ENCODE data around the gene NUP58. TPM values are rescaled to one million over a fixed set of nuclear protein-coding genes. Genes with fewer than 3 reads are reported as not detected.

The NUP58 gene
- total and polyA plus RNA-seq, 4 donors: 6.5 to 43.3 (median 16.0) TPM

DNA sequence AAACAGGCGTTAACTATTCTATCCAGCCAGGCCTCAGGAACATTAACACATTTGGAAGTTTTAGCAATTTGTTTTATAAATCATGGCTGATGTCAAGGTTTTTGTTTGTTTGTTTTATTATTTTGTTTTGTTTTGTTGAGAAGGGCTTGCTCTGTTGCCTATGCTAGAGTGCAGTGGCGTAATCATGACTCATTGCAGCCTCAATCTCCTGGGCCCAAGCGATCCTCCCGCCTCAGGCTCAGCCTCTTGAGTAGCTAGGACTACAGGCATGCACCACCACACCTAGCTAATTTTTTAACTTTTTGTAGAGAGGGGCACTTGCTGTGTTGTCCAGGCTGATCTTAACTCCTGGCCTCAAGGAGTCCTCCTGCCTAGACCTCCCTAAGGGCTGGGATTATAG lies 28.3 kb downstream of the NUP58 start (continued):
- TF ChIP-seq, protein P1, sequence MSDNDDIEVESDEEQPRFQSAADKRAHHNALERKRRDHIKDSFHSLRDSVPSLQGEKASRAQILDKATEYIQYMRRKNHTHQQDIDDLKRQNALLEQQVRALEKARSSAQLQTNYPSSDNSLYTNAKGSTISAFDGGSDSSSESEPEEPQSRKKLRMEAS (IDR thresholded peaks at IDR 0.05): no peak
- TF ChIP-seq FOXA1 (IDR thresholded peaks at IDR 0.05) (no peak), HNF4G (IDR thresholded peaks at IDR 0.05) (no peak), RAD21 (IDR thresholded peaks at IDR 0.05) (no peak)

DNA sequence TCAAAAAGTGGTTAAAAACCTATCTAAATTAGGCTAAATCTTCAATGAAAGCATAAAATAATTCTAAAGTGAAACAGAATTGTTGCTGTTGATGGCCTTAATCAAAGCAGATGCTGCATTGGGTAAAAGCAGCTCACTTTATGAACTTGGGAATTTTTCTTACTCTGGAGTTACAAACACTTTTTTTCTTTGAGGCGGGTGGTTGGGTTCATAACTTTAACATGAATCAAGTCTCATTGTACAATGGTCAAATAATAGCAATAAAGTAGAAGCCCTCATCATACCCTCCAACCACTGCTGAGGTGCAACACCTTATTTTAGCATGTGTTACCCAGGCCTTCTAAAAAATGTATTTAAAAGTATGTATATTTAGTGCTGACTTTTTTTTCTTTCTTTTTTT lies 29.1 kb downstream of the NUP58 start:
- H3K27me3 ChIP-seq (ENCODE audit: control insufficient read depth in 4 of 4, insufficient read depth in 4 of 4, low read length in 3 of 4): no peaks in the 10 kb centered on the region
- no peak for DNase-seq (ENCODE audit: low spot score)
- H3K4me3 ChIP-seq (ENCODE audit: low read depth in 1 of 3, low read length in 3 of 3): no peak overlapping the region
- no peaks in the 10 kb centered on the region for H3K4me1 ChIP-seq (ENCODE audit: control insufficient read depth in 4 of 4, insufficient read depth in 4 of 4, low read length in 3 of 4)
- H3K36me3 ChIP-seq (ENCODE audit: control insufficient read depth in 4 of 4, insufficient read depth in 3 of 4, low read depth in 1 of 4, low read length in 3 of 4): peaks cover 3 to 59% (median 50%) of the 10 kb centered on the region in 4 donors
- H3K27ac ChIP-seq (ENCODE audit: low read depth in 1 of 2, low read length in 2 of 2): no peak overlapping the region
- no peaks in the 10 kb centered on the region for H3K9me3 ChIP-seq (ENCODE audit: control insufficient read depth in 4 of 4, low read length in 3 of 4)
- WGBS: 98% methylated on average over 1 of the region's 1 CpG
- no peak overlapping the region for H3K9ac ChIP-seq (ENCODE audit: low read depth in 1 of 2, low read length in 2 of 2)
- no peak for TF ChIP-seq TAF1 (conservative IDR thresholded peaks at IDR 0.05)
- TF ChIP-seq, protein P1 (IDR thresholded peaks at IDR 0.05): no peak
- TF ChIP-seq RAD21 (IDR thresholded peaks at IDR 0.05): no peak
- TF ChIP-seq, protein P2, sequence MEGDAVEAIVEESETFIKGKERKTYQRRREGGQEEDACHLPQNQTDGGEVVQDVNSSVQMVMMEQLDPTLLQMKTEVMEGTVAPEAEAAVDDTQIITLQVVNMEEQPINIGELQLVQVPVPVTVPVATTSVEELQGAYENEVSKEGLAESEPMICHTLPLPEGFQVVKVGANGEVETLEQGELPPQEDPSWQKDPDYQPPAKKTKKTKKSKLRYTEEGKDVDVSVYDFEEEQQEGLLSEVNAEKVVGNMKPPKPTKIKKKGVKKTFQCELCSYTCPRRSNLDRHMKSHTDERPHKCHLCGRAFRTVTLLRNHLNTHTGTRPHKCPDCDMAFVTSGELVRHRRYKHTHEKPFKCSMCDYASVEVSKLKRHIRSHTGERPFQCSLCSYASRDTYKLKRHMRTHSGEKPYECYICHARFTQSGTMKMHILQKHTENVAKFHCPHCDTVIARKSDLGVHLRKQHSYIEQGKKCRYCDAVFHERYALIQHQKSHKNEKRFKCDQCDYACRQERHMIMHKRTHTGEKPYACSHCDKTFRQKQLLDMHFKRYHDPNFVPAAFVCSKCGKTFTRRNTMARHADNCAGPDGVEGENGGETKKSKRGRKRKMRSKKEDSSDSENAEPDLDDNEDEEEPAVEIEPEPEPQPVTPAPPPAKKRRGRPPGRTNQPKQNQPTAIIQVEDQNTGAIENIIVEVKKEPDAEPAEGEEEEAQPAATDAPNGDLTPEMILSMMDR (IDR thresholded peaks at IDR 0.05; ENCODE audit: low read depth, low read length, missing input control): no peak
- TF ChIP-seq RXRA (IDR thresholded peaks at IDR 0.05): no peak
- TF ChIP-seq GABPA (IDR thresholded peaks at IDR 0.05 in 1 of 2, conservative IDR thresholded peaks at IDR 0.05 in 1 of 2): no peak
- TF ChIP-seq FOXA1 (IDR thresholded peaks at IDR 0.05): no peak
- TF ChIP-seq, protein P3, sequence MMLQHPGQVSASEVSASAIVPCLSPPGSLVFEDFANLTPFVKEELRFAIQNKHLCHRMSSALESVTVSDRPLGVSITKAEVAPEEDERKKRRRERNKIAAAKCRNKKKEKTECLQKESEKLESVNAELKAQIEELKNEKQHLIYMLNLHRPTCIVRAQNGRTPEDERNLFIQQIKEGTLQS (IDR thresholded peaks at IDR 0.05): no peak
- no peak for TF ChIP-seq YY1 (IDR thresholded peaks at IDR 0.05)
- TF ChIP-seq JUND (IDR thresholded peaks at IDR 0.05): no peak
- TF ChIP-seq NR2F2 (IDR thresholded peaks at IDR 0.05): no peak
- no peak for TF ChIP-seq EGR1 (IDR thresholded peaks at IDR 0.05; ENCODE audit: low read depth in 2 of 2)
- TF ChIP-seq HNF4G (IDR thresholded peaks at IDR 0.05): no peak
- no peak for TF ChIP-seq SP1 (IDR thresholded peaks at IDR 0.05)
- TF ChIP-seq, protein P4, sequence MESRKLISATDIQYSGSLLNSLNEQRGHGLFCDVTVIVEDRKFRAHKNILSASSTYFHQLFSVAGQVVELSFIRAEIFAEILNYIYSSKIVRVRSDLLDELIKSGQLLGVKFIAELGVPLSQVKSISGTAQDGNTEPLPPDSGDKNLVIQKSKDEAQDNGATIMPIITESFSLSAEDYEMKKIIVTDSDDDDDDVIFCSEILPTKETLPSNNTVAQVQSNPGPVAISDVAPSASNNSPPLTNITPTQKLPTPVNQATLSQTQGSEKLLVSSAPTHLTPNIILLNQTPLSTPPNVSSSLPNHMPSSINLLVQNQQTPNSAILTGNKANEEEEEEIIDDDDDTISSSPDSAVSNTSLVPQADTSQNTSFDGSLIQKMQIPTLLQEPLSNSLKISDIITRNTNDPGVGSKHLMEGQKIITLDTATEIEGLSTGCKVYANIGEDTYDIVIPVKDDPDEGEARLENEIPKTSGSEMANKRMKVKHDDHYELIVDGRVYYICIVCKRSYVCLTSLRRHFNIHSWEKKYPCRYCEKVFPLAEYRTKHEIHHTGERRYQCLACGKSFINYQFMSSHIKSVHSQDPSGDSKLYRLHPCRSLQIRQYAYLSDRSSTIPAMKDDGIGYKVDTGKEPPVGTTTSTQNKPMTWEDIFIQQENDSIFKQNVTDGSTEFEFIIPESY (IDR thresholded peaks at IDR 0.05): no peak
- TF ChIP-seq HNF4A (conservative IDR thresholded peaks at IDR 0.05): no peak
- no peak for TF ChIP-seq FOXA2 (IDR thresholded peaks at IDR 0.05)

DNA sequence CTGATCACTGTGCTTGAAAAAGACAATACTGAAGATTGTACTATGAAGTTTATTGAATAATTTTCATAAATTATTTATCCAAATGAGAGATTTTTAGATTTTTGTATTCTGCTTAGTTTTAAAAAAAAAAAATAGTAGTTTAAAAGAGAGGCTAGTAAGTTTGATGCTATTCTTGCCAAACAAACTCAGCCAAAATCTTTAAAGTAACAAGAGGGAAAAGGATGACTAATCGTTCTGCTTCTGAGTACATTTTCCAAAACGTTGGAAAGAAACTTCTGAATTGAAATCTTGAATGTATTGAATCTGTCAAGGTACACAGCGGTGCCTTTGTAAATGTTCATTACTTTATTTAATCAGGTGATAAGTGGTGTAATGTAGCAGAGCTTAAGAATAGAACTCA lies 34.4 kb downstream of the NUP58 start:
- Histone ChIP-seq H3K36me3 (ENCODE audit: control insufficient read depth in 4 of 4, insufficient read depth in 3 of 4, low read depth in 1 of 4, low read length in 3 of 4) (peaks cover 2 to 39% (median 35%) of the 10 kb centered on the region in 4 donors), H3K4me1 (ENCODE audit: control insufficient read depth in 4 of 4, insufficient read depth in 4 of 4, low read length in 3 of 4) (no peaks in the 10 kb centered on the region), H3K9me3 (ENCODE audit: control insufficient read depth in 4 of 4, low read length in 3 of 4) (no peaks in the 10 kb centered on the region), H3K9ac (ENCODE audit: low read depth in 1 of 2, low read length in 2 of 2) (no peak overlapping the region), H3K27ac (ENCODE audit: low read depth in 1 of 2, low read length in 2 of 2) (no peak overlapping the region), H3K4me3 (ENCODE audit: low read depth in 1 of 3, low read length in 3 of 3) (no peak overlapping the region), H3K27me3 (ENCODE audit: control insufficient read depth in 4 of 4, insufficient read depth in 4 of 4, low read length in 3 of 4) (no peaks in the 10 kb centered on the region)
- no peak for DNase-seq (ENCODE audit: low spot score)
- WGBS: 74% methylated on average over 3 of the region's 3 CpGs
- TF ChIP-seq HNF4A (conservative IDR thresholded peaks at IDR 0.05) (no peak), YY1 (IDR thresholded peaks at IDR 0.05) (no peak)
